G401 (cell line): ENCODE results near the gene IDNK. TPM values are rescaled to one million over a fixed set of nuclear protein-coding genes. Genes with fewer than 3 reads are reported as not detected.

Experiments used
- DNase-seq: peaks from one replicate; pipeline ENCODE4 v3.0.0-alpha.2; 2015; ENCODE audit warnings: low spot score
- in situ Hi-C: cut with HindIII; loops from 2 replicates; pipeline ENCODE4 v1.10.0; 2016; ENCODE audit warnings: low sequenced_read_pairs, mixed read lengths
- total RNA-seq: library from RNA; depleted of rRNA; stranded (reverse); fragments of >200 nt; shearing (Covaris generic); gene quantifications from 2 replicates; pipeline ENCODE4 v1.2.3, GENCODE V29; 2014

The IDNK gene
- total RNA-seq, 1 experiment from 2014 or later, result 1.8 TPM

GRCh38 chr9:83629433-83630104 lies 6.6 kb downstream of the IDNK start:
- in situ Hi-C loops, result no loop called here
- DNase-seq, result no peak

DNA sequence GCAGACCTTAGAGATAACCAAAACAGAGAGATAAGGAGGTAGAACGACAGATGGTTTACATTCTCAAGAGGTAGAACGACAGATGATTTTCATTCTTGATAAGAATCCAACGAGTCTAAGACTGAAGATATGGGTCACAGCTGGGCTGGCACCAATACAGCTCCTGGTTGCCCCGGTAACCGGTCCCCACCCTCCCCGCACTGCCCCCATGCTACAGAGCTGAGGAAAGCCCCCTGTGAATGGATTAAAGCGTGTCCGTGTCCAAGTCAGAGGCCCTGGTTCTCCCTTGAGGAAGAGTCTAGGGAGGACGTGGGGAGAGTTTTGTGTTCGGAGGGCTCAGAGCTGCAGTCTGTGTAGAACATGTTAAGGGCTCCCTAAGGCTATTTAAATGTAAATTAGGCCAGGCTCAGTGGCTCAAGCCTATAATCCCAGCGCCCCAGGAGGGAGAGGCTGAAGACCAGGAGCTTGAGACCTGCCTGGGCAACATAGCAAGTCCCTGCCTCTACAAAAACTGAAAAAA lies 8.1 kb downstream of the IDNK start:
- in situ Hi-C loops, result no loop called here
- peak; percentile 21 for DNase-seq

DNA sequence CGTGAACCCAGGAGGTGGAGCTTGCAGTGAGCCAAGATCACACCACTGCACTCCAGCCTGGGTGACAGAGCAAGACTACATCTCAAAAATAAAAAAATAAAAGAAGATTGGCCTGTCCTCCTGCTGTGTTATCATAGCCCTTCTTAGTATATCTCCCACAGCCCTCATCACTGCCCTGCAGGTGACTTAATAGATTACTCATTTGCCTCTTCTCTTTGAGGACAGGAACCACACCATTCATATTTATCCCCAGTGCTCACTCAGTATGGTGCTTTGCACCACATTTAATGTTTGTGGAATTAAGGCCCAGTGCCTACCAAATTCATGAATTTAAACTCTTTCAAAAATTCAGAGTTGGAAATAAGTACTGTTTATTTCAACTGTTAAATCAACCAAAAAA lies 10.3 kb downstream of the IDNK start:
- in situ Hi-C loops, result no loop called here
- no peak for DNase-seq

GRCh38 chr9:83633676-83634075 lies 10.7 kb downstream of the IDNK start:
- no peak for DNase-seq
- in situ Hi-C loops, result no loop called here

GRCh38 chr9:83636813-83637212 lies 13.9 kb downstream of the IDNK start:
- no peak for DNase-seq
- in situ Hi-C loops, result no loop called here

- DNase-seq, result no peak
- in situ Hi-C loops, result no loop called here
Observed at GRCh38 chr9:83637389-83637788, 14.4 kb downstream of the IDNK start.

DNA sequence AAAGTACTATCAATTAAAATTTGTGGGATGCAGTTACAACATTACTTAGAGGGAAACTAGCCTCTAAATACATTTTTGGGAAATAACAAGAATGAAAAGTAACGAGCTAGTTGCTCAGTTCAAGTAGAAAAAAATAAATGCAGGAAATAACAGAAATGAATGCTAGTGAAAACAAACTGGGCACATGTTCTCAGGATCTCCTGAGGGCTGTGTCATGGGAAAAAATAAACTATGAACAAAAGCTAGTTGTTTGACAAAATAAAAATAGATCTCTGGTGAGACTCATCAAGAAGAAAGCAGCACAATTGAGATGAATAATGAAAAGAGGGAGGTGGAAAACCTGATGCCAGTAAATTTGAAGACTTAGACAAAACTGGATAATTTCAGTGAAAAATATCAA lies 16.3 kb downstream of the IDNK start:
- DNase-seq, result no peak
- in situ Hi-C loops, result no loop called here

GRCh38 chr9:83642793-83643192 lies 19.9 kb downstream of the IDNK start:
- in situ Hi-C loops, result no loop called here
- DNase-seq, result no peak

DNA sequence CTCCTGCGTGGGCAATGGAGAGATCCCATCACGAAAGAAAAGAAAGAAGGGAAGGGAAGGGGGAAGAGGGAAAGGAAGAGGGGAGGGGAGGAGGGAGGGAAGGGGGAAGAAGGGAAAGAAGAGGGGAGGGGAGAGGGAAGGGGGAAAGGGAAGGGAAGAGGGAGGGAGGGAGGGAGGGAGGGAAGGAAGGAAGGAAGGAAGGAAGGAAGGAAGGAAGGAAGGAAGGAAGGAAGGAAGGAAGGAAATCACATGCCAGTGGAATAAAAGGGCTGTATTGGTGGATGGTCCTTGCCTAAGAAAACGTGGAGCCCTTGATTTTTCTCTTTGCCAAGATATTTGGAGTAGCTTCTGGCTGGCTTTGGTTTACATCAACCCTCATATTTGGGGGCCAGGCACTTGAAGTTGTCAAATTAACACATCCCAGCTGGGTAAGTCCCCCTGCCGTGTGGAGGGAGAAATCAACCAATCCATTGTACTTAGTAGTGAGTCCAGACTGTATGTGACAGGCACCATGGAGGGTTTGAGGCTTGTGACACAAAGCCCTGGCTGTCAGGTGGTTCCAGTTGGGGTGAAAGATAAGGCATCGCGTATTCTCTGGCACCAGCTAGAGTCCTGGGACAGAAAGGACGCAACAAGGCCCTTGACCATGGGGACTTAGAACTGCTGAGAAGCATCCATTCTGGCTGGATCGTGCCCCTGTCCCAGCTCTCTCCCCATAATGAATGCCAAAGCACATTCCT lies 23.7 kb downstream of the IDNK start:
- no peak for DNase-seq
- in situ Hi-C loops, result no loop called here

- in situ Hi-C loops, result no loop called here
- peak; percentile 35 for DNase-seq
Observed at GRCh38 chr9:83649080-83649479, 26.1 kb downstream of the IDNK start.

DNA sequence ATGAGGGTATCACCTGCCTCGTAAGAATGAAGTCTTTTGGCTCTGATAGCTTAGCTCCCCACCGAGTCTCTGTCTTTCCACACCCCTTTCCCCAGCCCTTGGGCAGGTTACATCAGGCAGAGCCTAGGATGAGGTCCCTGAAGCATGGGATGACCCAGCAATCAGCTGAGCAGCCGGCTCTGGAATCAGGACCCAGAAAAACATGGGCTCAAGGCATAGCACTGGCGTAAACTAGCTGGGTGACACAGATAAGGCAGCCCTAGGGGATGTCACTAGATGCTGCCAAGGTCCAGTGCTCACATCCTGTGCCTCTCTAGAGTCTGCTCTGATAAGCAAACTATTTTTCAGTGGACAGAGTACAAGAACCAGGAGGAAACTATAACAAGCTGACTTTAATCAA lies 26.6 kb downstream of the IDNK start:
- in situ Hi-C loops, result no loop called here
- peak; percentile 7 for DNase-seq

- DNase-seq, result no peak
- in situ Hi-C loops, result no loop called here
Observed at GRCh38 chr9:83651558-83651957, 28.6 kb downstream of the IDNK start.

DNA sequence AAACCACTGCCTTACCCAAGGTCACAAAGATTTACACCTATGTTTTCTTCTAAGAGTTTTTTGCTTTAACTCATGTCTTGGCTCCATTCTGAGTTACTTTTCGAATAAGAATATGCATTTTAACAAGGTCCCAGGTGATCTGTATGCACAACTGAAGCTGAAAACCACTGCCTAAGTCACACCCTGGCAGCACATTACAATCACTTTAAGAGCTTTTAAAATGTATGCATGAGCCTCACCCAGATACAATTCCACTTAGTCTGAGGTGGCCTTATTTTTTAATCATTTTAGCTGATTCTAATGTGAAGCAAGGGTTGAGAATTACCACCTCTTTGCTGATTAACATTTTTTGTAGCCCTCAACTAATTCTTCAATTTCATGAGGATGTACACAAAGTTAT lies 29.5 kb downstream of the IDNK start:
- in situ Hi-C loops, result no loop called here
- DNase-seq, result no peak

DNA sequence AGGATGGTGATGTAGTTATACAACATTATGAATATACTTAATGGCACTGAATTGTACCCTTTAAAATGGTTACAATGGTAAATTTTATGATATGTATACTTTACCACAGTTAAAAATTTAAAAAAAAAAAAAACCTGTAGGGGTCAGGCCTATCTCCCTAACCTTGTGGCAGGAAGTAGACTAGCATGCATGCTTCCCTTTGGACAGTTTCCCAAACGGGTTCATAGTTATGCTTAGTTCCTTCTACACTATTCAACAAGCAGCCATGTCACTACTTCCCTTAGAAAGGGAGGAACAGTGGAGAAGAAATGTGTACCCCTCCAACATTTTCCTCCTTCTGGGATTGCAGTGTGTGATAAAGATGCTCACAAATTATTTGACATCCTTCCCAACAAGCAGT lies 32.5 kb downstream of the IDNK start:
- DNase-seq, result no peak
- in situ Hi-C loops, result no loop called here

- in situ Hi-C loops, result no loop called here
- no peak for DNase-seq
Observed at GRCh38 chr9:83656032-83656680, 33.2 kb downstream of the IDNK start.

- in situ Hi-C loops, result no loop called here
- DNase-seq, result no peak
Observed at GRCh38 chr9:83656952-83657351, 34.0 kb downstream of the IDNK start.

DNA sequence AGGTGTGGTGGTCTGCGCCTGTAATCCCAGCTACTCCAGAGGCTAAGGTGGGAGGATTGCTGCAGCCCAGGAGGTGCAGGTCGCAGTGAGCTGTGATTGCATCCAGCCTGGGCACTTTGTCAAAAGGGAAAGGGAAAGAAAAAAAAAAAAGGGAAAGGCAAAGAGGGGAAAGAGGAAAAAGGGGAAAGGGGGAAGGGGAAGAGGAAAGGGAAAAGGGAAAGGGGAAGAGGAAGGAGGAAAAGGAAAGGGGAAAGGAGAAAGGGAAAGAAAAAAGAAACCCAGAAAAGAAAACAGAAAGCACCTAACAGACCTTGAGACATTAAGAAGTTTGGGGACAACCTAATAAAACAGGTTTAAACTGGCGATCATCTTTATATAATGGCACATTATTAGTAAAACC lies 40.0 kb downstream of the IDNK start:
- DNase-seq, result no peak
- in situ Hi-C loops, result no loop called here

- in situ Hi-C loops, result no loop called here
- no peak for DNase-seq
Observed at GRCh38 chr9:83665580-83666200, 42.7 kb downstream of the IDNK start.

GRCh38 chr9:83669067-83669466 lies 46.1 kb downstream of the IDNK start:
- in situ Hi-C loops, result no loop called here
- DNase-seq, result no peak

- in situ Hi-C loops, result no loop called here
- no peak for DNase-seq
Observed at GRCh38 chr9:83670381-83670780, 47.4 kb downstream of the IDNK start.
